ENCODE measurements around the gene NRXN3. TPM values are rescaled to one million over a fixed set of nuclear protein-coding genes. Genes with fewer than 3 reads are reported as not detected.

NRXN3 gene
- total RNA-seq, 1 experiment from 2014 or later: not detected

DNA sequence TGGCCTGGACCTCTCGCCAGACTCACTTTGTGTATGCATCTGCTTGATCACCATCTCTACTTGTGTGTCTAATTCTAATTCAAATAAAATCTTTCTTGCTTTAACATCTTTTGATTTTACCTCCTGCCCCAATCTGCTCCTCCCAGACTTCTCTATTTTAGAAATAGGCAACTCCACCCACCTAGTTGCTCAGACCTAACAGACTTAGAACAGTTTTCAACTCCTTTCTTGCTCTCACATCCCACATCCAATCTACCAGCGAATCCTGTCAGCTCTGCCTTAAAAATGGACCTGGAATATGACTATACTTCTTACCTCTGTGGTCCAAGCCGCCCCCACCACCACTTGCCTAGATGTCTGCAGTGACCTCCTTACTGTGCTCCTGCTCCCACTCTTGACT lies 18.7 kb downstream of the NRXN3 start:
- no TSS peak for BruUV-seq (replicated peaks)
- H3K4me3 ChIP-seq (ENCODE audit: low read depth in 2 of 2, low read length in 2 of 2): no peak overlapping the region
- H3K36me3 ChIP-seq (ENCODE audit: control insufficient read depth, insufficient read depth, low read length): no peaks in the 10 kb centered on the region
- H3K27ac ChIP-seq (ENCODE audit: low read length): no peak overlapping the region
- TF ChIP-seq, protein P1, sequence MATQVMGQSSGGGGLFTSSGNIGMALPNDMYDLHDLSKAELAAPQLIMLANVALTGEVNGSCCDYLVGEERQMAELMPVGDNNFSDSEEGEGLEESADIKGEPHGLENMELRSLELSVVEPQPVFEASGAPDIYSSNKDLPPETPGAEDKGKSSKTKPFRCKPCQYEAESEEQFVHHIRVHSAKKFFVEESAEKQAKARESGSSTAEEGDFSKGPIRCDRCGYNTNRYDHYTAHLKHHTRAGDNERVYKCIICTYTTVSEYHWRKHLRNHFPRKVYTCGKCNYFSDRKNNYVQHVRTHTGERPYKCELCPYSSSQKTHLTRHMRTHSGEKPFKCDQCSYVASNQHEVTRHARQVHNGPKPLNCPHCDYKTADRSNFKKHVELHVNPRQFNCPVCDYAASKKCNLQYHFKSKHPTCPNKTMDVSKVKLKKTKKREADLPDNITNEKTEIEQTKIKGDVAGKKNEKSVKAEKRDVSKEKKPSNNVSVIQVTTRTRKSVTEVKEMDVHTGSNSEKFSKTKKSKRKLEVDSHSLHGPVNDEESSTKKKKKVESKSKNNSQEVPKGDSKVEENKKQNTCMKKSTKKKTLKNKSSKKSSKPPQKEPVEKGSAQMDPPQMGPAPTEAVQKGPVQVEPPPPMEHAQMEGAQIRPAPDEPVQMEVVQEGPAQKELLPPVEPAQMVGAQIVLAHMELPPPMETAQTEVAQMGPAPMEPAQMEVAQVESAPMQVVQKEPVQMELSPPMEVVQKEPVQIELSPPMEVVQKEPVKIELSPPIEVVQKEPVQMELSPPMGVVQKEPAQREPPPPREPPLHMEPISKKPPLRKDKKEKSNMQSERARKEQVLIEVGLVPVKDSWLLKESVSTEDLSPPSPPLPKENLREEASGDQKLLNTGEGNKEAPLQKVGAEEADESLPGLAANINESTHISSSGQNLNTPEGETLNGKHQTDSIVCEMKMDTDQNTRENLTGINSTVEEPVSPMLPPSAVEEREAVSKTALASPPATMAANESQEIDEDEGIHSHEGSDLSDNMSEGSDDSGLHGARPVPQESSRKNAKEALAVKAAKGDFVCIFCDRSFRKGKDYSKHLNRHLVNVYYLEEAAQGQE (IDR thresholded peaks at IDR 0.05; ENCODE audit: insufficient read depth in 1 of 2, low read depth in 2 of 2, low read length in 1 of 2): no peak
- TF ChIP-seq SIN3A (IDR thresholded peaks at IDR 0.05; ENCODE audit: borderline replicate concordance, insufficient read depth, low read depth, low read length): no peak
- no peak for TF ChIP-seq POLR2AphosphoS5 (IDR thresholded peaks at IDR 0.05; ENCODE audit: low read depth, low read length)
- TF ChIP-seq, protein P2, sequence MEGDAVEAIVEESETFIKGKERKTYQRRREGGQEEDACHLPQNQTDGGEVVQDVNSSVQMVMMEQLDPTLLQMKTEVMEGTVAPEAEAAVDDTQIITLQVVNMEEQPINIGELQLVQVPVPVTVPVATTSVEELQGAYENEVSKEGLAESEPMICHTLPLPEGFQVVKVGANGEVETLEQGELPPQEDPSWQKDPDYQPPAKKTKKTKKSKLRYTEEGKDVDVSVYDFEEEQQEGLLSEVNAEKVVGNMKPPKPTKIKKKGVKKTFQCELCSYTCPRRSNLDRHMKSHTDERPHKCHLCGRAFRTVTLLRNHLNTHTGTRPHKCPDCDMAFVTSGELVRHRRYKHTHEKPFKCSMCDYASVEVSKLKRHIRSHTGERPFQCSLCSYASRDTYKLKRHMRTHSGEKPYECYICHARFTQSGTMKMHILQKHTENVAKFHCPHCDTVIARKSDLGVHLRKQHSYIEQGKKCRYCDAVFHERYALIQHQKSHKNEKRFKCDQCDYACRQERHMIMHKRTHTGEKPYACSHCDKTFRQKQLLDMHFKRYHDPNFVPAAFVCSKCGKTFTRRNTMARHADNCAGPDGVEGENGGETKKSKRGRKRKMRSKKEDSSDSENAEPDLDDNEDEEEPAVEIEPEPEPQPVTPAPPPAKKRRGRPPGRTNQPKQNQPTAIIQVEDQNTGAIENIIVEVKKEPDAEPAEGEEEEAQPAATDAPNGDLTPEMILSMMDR (IDR thresholded peaks at IDR 0.05): no peak
- no peak for TF ChIP-seq TCF7L2 (IDR thresholded peaks at IDR 0.05; ENCODE audit: low read depth, low read length)
- in situ Hi-C loops (cut with HindIII; ENCODE audit: low pct_unique_long_range_greater_than_20kb, low sequenced_read_pairs) (no loop called here), intact Hi-C loops (cut with micrococcal nuclease; ENCODE audit: unreplicated experiment) (no loop called here)
- ATAC-seq (no peak), DNase-seq (ENCODE audit: low read depth, low spot score) (no peak)
- H3K27me3 ChIP-seq (ENCODE audit: control insufficient read depth, insufficient read depth, low read length): 0 out of 2 replicates have a peak, but pooled peaks cover 2% of the 10 kb centered on the region
- ChIA-PET POLR2A (no interaction called here), CTCF (no interaction called here)
- no peaks in the 10 kb centered on the region for H3K4me1 ChIP-seq (ENCODE audit: control insufficient read depth, insufficient read depth, low read length)
- no peaks in the 10 kb centered on the region for H3K9me3 ChIP-seq (ENCODE audit: control insufficient read depth, insufficient read depth, low read depth, low read length)

DNA sequence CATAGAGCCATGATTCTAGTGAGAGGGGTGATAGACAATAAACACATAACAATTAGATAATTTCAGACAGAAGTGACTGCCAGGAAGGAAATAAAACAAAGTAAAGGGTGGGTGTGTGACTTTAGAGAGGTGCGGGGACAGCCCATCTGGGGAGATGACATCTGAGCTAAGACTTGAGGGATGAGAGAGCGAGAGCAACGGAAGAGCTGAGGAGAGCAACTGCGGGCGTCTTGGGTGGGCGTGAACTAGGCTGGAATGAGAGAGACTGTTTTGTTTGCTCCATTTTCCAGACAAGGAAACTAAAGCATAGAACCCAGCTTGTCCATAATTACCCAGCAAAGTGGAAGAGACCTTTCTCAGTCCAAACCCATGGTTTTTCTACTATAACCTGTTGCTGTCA lies 25.3 kb downstream of the NRXN3 start:
- no peak for DNase-seq (ENCODE audit: low read depth, low spot score)
- H3K4me3 ChIP-seq (ENCODE audit: low read depth in 2 of 2, low read length in 2 of 2): no peak overlapping the region
- no peaks in the 10 kb centered on the region for H3K9me3 ChIP-seq (ENCODE audit: control insufficient read depth, insufficient read depth, low read depth, low read length)
- TF ChIP-seq, protein P1 (IDR thresholded peaks at IDR 0.05; ENCODE audit: insufficient read depth in 1 of 2, low read depth in 2 of 2, low read length in 1 of 2): no peak
- TF ChIP-seq SIN3A (IDR thresholded peaks at IDR 0.05; ENCODE audit: borderline replicate concordance, insufficient read depth, low read depth, low read length) (no peak), POLR2AphosphoS5 (IDR thresholded peaks at IDR 0.05; ENCODE audit: low read depth, low read length) (no peak), TCF7L2 (IDR thresholded peaks at IDR 0.05; ENCODE audit: low read depth, low read length) (no peak)
- TF ChIP-seq, protein P2 (IDR thresholded peaks at IDR 0.05): no peak
- H3K36me3 ChIP-seq (ENCODE audit: control insufficient read depth, insufficient read depth, low read length): no peaks in the 10 kb centered on the region
- H3K4me1 ChIP-seq (ENCODE audit: control insufficient read depth, insufficient read depth, low read length): no peaks in the 10 kb centered on the region
- intact Hi-C loops (cut with micrococcal nuclease; ENCODE audit: unreplicated experiment) (no loop called here), in situ Hi-C loops (cut with HindIII; ENCODE audit: low pct_unique_long_range_greater_than_20kb, low sequenced_read_pairs) (no loop called here)
- no peak for ATAC-seq
- ChIA-PET POLR2A (no interaction called here), CTCF (no interaction called here)
- BruUV-seq (replicated peaks): no TSS peak
- 0 out of 2 replicates have a peak, but pooled peaks cover 2% of the 10 kb centered on the region for H3K27me3 ChIP-seq (ENCODE audit: control insufficient read depth, insufficient read depth, low read length)
- H3K27ac ChIP-seq (ENCODE audit: low read length): no peak overlapping the region

Measured in Panc1 (cell line).